H1 (cell line): Measurements from ENCODE around the gene ATP13A2. TPM values are rescaled to one million over a fixed set of nuclear protein-coding genes. Genes with fewer than 3 reads are reported as not detected.

Source experiments
- CTCF ChIA-PET: fragments of 300-600 bp; sonication (Branson Sonifier 250); formaldehyde crosslinking; loops from one replicate; lab custom pipeline; 2021; ENCODE audit not compliant: partially characterized antibody; lab: Charles Lee
- POLR2A ChIA-PET: fragments of 300-600 bp; sonication (Branson Sonifier 250); formaldehyde crosslinking; loops from one replicate; lab custom pipeline; 2021; ENCODE audit warnings: inconsistent platforms; ENCODE audit not compliant: partially characterized antibody; lab: Charles Lee
- DNase-seq, 2 experiments: peaks; one replicate each; pipeline versions ENCODE4 v3.0.0 to v3.0.0-alpha.2; 2010 to 2022; ENCODE audit warnings: low spot score in 2 of 2, low read depth in 1 of 2, mixed read lengths in 1 of 2
- FAIRE-seq: peaks from 2 replicates; lab custom pipeline; 2011; peaks lifted over from hg19 to GRCh38; lab: Jason Lieb, UNC
- H2AFZ ChIP-seq: 2 replicates; pipeline ENCODE4 v1.8.1; 2012; ENCODE audit warnings: low read length, inconsistent platforms
- H2AK5ac ChIP-seq: 2 replicates; pipeline ENCODE4 v1.6.1; 2013; ENCODE audit warnings: low read depth, low read length
- H2BK120ac ChIP-seq: replicated peaks from 2 replicates; pipeline ENCODE3; 2013; ENCODE audit warnings: low read depth, low read length, inconsistent platforms
- H2BK12ac ChIP-seq: 2 replicates; pipeline ENCODE4 v1.6.1; 2013; ENCODE audit warnings: low read depth, low read length
- H2BK15ac ChIP-seq: 2 replicates; pipeline ENCODE4 v1.6.1; 2013; ENCODE audit warnings: low read length
- H2BK20ac ChIP-seq: 2 replicates; pipeline ENCODE4 v1.6.1; 2013; ENCODE audit warnings: low read length
- H2BK5ac ChIP-seq: 2 replicates; pipeline ENCODE4 v1.6.1; 2013; ENCODE audit warnings: low read depth, low read length
- H3K14ac ChIP-seq: 2 replicates; pipeline ENCODE4 v1.6.1; 2013; ENCODE audit warnings: inconsistent platforms; ENCODE audit not compliant: insufficient read length
- H3K18ac ChIP-seq: 2 replicates; pipeline ENCODE4 v1.6.1; 2013; ENCODE audit warnings: low read length; ENCODE audit errors: extremely low read depth
- H3K23ac ChIP-seq: 2 replicates; pipeline ENCODE4 v1.6.1; 2013; ENCODE audit warnings: inconsistent platforms; ENCODE audit not compliant: insufficient read length
- H3K23me2 ChIP-seq: 2 replicates; pipeline ENCODE4 v1.6.1; 2013; ENCODE audit warnings: low read depth, low read length
- H3K27ac ChIP-seq: 2 replicates; pipeline ENCODE4 v1.6.1; 2011; ENCODE audit warnings: low read depth, low read length, inconsistent platforms
- H3K27me3 ChIP-seq, 4 experiments: replicated peaks in 1 of 4; 1 replicate in 1 of 4; 2 replicates in 3 of 4; pipeline versions ENCODE4 v1.6.1 to v1.8.1; 2011 to 2013; ENCODE audit warnings: low read length in 3 of 4, mild to moderate bottlenecking in 3 of 4, inconsistent platforms in 2 of 4, mixed read lengths in 2 of 4, moderate library complexity in 1 of 4; ENCODE audit not compliant: control insufficient read depth in 3 of 4, insufficient read depth in 3 of 4; ENCODE audit errors: extremely low read depth in 1 of 4
- H3K36me3 ChIP-seq, 4 experiments: 2 replicates each; pipeline versions ENCODE4 v1.6.1 to v1.8.1; 2011 to 2013; ENCODE audit warnings: mild to moderate bottlenecking in 4 of 4, low read length in 3 of 4, moderate library complexity in 2 of 4, control low read depth in 1 of 4, inconsistent platforms in 1 of 4; ENCODE audit not compliant: insufficient read depth in 4 of 4, control insufficient read depth in 2 of 4
- H3K4ac ChIP-seq: replicated peaks from 2 replicates; pipeline ENCODE3; 2013; ENCODE audit warnings: low read length, low read depth, mixed read lengths, inconsistent platforms; ENCODE audit not compliant: insufficient read length
- H3K4me1 ChIP-seq, 4 experiments: replicated peaks in 1 of 4; 1 replicate in 1 of 4; 2 replicates in 3 of 4; pipeline versions ENCODE4 v1.6.1 to v1.8.1; 2011 to 2013; ENCODE audit warnings: low read length in 3 of 4, inconsistent platforms in 2 of 4, mixed read lengths in 1 of 4; ENCODE audit not compliant: insufficient read depth in 4 of 4, control insufficient read depth in 3 of 4
- H3K4me2 ChIP-seq, 2 experiments: 2 replicates each; pipeline versions ENCODE4 v1.6.1 to v1.8.1; 2011 to 2013; ENCODE audit warnings: low read depth in 2 of 2, low read length in 2 of 2, control low read depth in 1 of 2, inconsistent platforms in 1 of 2, mild to moderate bottlenecking in 1 of 2; ENCODE audit not compliant: insufficient read depth in 1 of 2
- H3K4me3 ChIP-seq, 4 experiments: fragments of 200-600, 300-600 bp in 1 of 4; sonication (generic), shearing (Covaris generic), sonication (Bioruptor Twin) in 1 of 4; 2 replicates each; pipeline versions ENCODE4 v1.5.1 to v1.8.1; 2011 to 2016; ENCODE audit warnings: low read length in 4 of 4, low read depth in 3 of 4, control low read depth in 2 of 4, inconsistent platforms in 2 of 4, mild to moderate bottlenecking in 2 of 4, mixed read lengths in 1 of 4, moderate library complexity in 1 of 4; ENCODE audit not compliant: insufficient read depth in 2 of 4; ENCODE audit errors: extremely low read depth in 1 of 4
- H3K56ac ChIP-seq: replicated peaks from 2 replicates; pipeline ENCODE3; 2013; ENCODE audit warnings: low read depth, mild to moderate bottlenecking, mixed read lengths, low read length, inconsistent platforms; ENCODE audit not compliant: insufficient read length
- H3K79me1 ChIP-seq: 2 replicates; pipeline ENCODE4 v1.6.1; 2013; ENCODE audit warnings: low read depth, low read length, control low read depth
- H3K79me2 ChIP-seq, 2 experiments: 2 replicates each; pipeline versions ENCODE4 v1.6.1 to v1.8.1; 2012 to 2013; ENCODE audit warnings: low read length in 2 of 2, mild to moderate bottlenecking in 2 of 2, inconsistent platforms in 1 of 2; ENCODE audit not compliant: insufficient read depth in 2 of 2, control insufficient read depth in 1 of 2
- H3K9ac ChIP-seq, 4 experiments: replicated peaks in 1 of 4; 1 replicate in 1 of 4; 2 replicates in 3 of 4; pipeline versions ENCODE4 v1.6.1 to v1.8.1; 2011 to 2013; ENCODE audit warnings: low read depth in 3 of 4, low read length in 3 of 4, control low read depth in 2 of 4, mild to moderate bottlenecking in 2 of 4, moderate library complexity in 2 of 4, inconsistent platforms in 1 of 4; ENCODE audit errors: extremely low read depth in 1 of 4
- H3K9me3 ChIP-seq, 2 experiments: 2 replicates each; pipeline versions ENCODE4 v1.6.1 to v1.8.1; 2012 to 2013; ENCODE audit warnings: mild to moderate bottlenecking in 2 of 2, moderate library complexity in 2 of 2, control low read depth in 1 of 2, inconsistent platforms in 1 of 2, low read depth in 1 of 2, low read length in 1 of 2, mixed read lengths in 1 of 2; ENCODE audit not compliant: insufficient read depth in 2 of 2
- H4K20me1 ChIP-seq, 2 experiments: replicated peaks in 1 of 2; 2 replicates each; pipeline versions ENCODE3 to v1.8.1; 2011 to 2013; ENCODE audit warnings: inconsistent platforms in 2 of 2, low read length in 2 of 2, mild to moderate bottlenecking in 1 of 2; ENCODE audit not compliant: insufficient read depth in 2 of 2, control insufficient read depth in 1 of 2
- H4K5ac ChIP-seq: 2 replicates; pipeline ENCODE4 v1.6.1; 2013; ENCODE audit warnings: low read length, low read depth, mixed read lengths, inconsistent platforms; ENCODE audit not compliant: insufficient read length
- H4K8ac ChIP-seq: 2 replicates; pipeline ENCODE4 v1.8.0; 2013; ENCODE audit warnings: mild to moderate bottlenecking, moderate library complexity, low read length, inconsistent platforms; ENCODE audit not compliant: insufficient read depth; ENCODE audit errors: extremely low read depth
- H4K91ac ChIP-seq: replicated peaks from 2 replicates; pipeline ENCODE3; 2013; ENCODE audit warnings: low read length, mixed read lengths, inconsistent platforms; ENCODE audit not compliant: insufficient read length
- CBX5 ChIP-seq: fragments of 300-800, 300-1000 bp; sonication (generic); IDR thresholded peaks from 2 replicates; pipeline ENCODE4 v1.7.1; 2016; ENCODE audit warnings: antibody characterized with exemption, low read length, low read depth
- FOSL1 ChIP-seq: IDR thresholded peaks from 2 replicates; pipeline ENCODE4 v1.6.1; 2011; ENCODE audit warnings: mild to moderate bottlenecking, low read depth, low read length, moderate library complexity; ENCODE audit not compliant: insufficient read depth
- GABPA ChIP-seq: IDR thresholded peaks from 2 replicates; pipeline ENCODE4 v1.6.1; 2011; ENCODE audit warnings: mild to moderate bottlenecking, low read length, moderate library complexity, borderline replicate concordance; ENCODE audit not compliant: insufficient read depth
- KDM1A ChIP-seq: fragments of 200-600, 300-600 bp; sonication (generic); IDR thresholded peaks from 2 replicates; pipeline ENCODE4 v1.7.1; 2016; ENCODE audit warnings: mild to moderate bottlenecking, low read length, borderline replicate concordance
- KDM5A ChIP-seq: fragments of 200-600 bp; IDR thresholded peaks from 2 replicates; pipeline ENCODE4 v1.7.1; 2012; ENCODE audit warnings: mild to moderate bottlenecking, low read length, inconsistent platforms, mixed read lengths
- NRF1 ChIP-seq: IDR thresholded peaks from 2 replicates; pipeline ENCODE4 v1.6.1; 2011; ENCODE audit warnings: mild to moderate bottlenecking, low read depth, low read length, improper control_type of control experiment
- POLR2AphosphoS5 ChIP-seq: IDR thresholded peaks from 2 replicates; pipeline ENCODE4 v1.6.1; 2011; ENCODE audit warnings: low read depth, low read length
- RBBP5 ChIP-seq: IDR thresholded peaks from 2 replicates; pipeline ENCODE4 v1.7.1; 2012; ENCODE audit warnings: low read depth, mild to moderate bottlenecking, inconsistent platforms, low read length, moderate library complexity, borderline replicate concordance
- TAF7 ChIP-seq: optimal IDR thresholded peaks from 2 replicates; pipeline ENCODE3; 2011; ENCODE audit warnings: low read depth, mild to moderate bottlenecking, inconsistent platforms, low read length, moderate library complexity, borderline replicate concordance
- YY1 ChIP-seq: IDR thresholded peaks from 2 replicates; pipeline ENCODE4 v1.6.1; 2011; ENCODE audit warnings: low read depth, mild to moderate bottlenecking, low read length
- WGBS, 2 experiments: shearing (Covaris generic) in 1 of 2; methylation state at CpG; one replicate each; pipeline versions ENCODE4 v1.1.6 to v1.1.7; 2013 to 2015; ENCODE audit warnings: low lambda C conversion rate in 2 of 2, mixed read lengths in 2 of 2, inconsistent platforms in 1 of 2, low coverage in 1 of 2, missing lambda C conversion rate in 1 of 2; ENCODE audit not compliant: insufficient replicate concordance in 2 of 2, insufficient coverage in 1 of 2, insufficient read length in 1 of 2; ENCODE audit errors: extremely low coverage in 1 of 2, missing lambda C conversion rate in 1 of 2; 5-methylcytosine and 5-hydroxymethylcytosine counted together
- polyA plus RNA-seq, 7 experiments: library from polyadenylated mRNA; depleted of rRNA in 3 of 7; stranded (reverse) in 5 of 7; unstranded in 2 of 7; fragments of >200 nt in 5 of 7; fragments of 200-250 nt in 2 of 7; gene quantifications; 1 replicate in 5 of 7; 2 replicates in 1 of 7; 4 replicates in 1 of 7; pipeline versions ENCODE4 v1.2.1 to v1.2.3, GENCODE V29; 2011 to 2013; ENCODE audit warnings: missing spikeins in 2 of 7, mixed read lengths in 2 of 7
- total RNA-seq: library from RNA; stranded (reverse); fragmentation: NEBNext Ultra II Directional; extraction: Animal tissue kit (Norgen Biotek cat#: 25700); gene quantifications from 2 replicates; pipeline ENCODE4 v1.2.1, GENCODE V29; 2021

Gene ATP13A2
- total and polyA plus RNA-seq, 2 of the 8 experiments (the other 6 are each of a cell fraction or from before 2014, with no cell fraction given): 82.1 to 83.6 TPM

DNA sequence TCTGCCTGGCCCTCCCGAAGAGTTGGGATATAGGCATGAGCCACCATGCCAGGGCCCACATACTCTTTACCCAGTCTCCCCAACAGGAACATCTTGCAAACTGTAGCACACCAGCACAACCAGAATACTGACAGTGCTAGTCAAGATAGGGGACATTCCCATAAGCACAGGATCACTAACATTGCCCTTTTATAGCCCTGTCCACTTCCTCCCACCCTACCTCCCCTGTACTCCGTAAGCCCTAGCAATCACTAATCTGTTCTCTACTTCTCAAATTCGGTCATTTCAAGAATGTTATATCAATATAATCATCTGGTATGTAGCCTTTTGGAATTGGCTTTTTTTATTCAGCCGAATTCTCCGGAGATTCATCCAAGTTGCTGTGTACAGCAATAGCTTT is 36.2 kb upstream of the ATP13A2 start:
- no peak for FAIRE-seq
- no peak overlapping the region for H2BK12ac ChIP-seq
- H2BK20ac ChIP-seq: no peak overlapping the region
- H2AFZ ChIP-seq: no peak overlapping the region
- H2BK5ac ChIP-seq: no peak overlapping the region
- no peak for TF ChIP-seq TAF7
- TF ChIP-seq GABPA: no peak
- no peak for TF ChIP-seq YY1
- no peak for TF ChIP-seq CBX5
- no peak for TF ChIP-seq POLR2AphosphoS5
- no peak for TF ChIP-seq NRF1
- no peak for TF ChIP-seq KDM5A
- no peak for TF ChIP-seq KDM1A
- TF ChIP-seq RBBP5: no peak
- TF ChIP-seq FOSL1: no peak
- H2AK5ac ChIP-seq: no peak overlapping the region
- no peak overlapping the region for H3K4me2 ChIP-seq
- peaks cover 5% of the 10 kb centered on the region; the same call in 1 of the 2 replicates for H3K79me1 ChIP-seq
- H3K79me2 ChIP-seq: peaks cover 7 to 41% of the 10 kb centered on the region in 2 experiments
- no peak overlapping the region for H4K91ac ChIP-seq
- no peaks in the 10 kb centered on the region for H3K9me3 ChIP-seq
- no peak overlapping the region for H3K4ac ChIP-seq
- no peak overlapping the region for H3K56ac ChIP-seq
- no peaks in the 10 kb centered on the region for H3K27me3 ChIP-seq
- no peak overlapping the region for H2BK15ac ChIP-seq
- no peak overlapping the region for H3K14ac ChIP-seq
- H3K4me3 ChIP-seq: no peak overlapping the region
- no peak overlapping the region for H2BK120ac ChIP-seq
- H3K36me3 ChIP-seq: peaks cover 8 to 26% (median 19%) of the 10 kb centered on the region in 4 experiments
- H3K23me2 ChIP-seq: 0 out of 2 replicates have a peak, but pooled peaks cover under 1% of the 10 kb centered on the region
- H3K4me1 ChIP-seq: peaks cover 0 to 4% (median 0%) of the 10 kb centered on the region in 4 experiments; a peak in 1 of 7 replicates
- CTCF ChIA-PET: interaction anchor here (0.7 to 7.0 kb wide), 7 partner anchors 16 to 427 kb away, joined by 3 to 95 read pairs (median 4); no protein-coding TSS in a partner anchor
- POLR2A ChIA-PET: interaction anchor here (0.8 kb wide), 1 partner anchor 97 kb away, joined by 4 read pairs; no protein-coding TSS in a partner anchor
- H3K9ac ChIP-seq: no peak overlapping the region
- DNase-seq: no peak
- no peak overlapping the region for H4K8ac ChIP-seq
- H4K20me1 ChIP-seq: peaks cover 0 to 1% of the 10 kb centered on the region in 2 experiments
- H3K27ac ChIP-seq: no peak overlapping the region
- no peak overlapping the region for H4K5ac ChIP-seq
- no peak overlapping the region for H3K23ac ChIP-seq
- WGBS, 2 experiments: 95% methylated on average over 5 of the region's 5 CpGs; no CpG with 5 or more reads in 1 of the 2 experiments
- no peak overlapping the region for H3K18ac ChIP-seq
